ENCODE data around the gene GCNT1.
"Not testable (repeated sequence)": the region's sequence is repeated elsewhere in the genome, so short reads cannot be mapped to it uniquely, and the experiment has no call there.

Gene GCNT1

GRCh38 chr9:76458903-76459693 is at the start of gene GCNT1:
Gene GCNT1, plus strand, starts transcription at chr9:76459182. Its CDS starts 43,200 bp downstream, at chr9:76502382.
- peak; percentile 86 for DNase-seq (ENCODE audit: low spot score)

GRCh38 chr9:76412638-76413037 is 46.3 kb upstream of the GCNT1 start:
- DNase-seq (ENCODE audit: low spot score), result no peak

- DNase-seq (ENCODE audit: low spot score), result no peak
Observed at GRCh38 chr9:76413658-76414057, 45.3 kb upstream of the GCNT1 start.

- no peak for DNase-seq (ENCODE audit: low spot score)
Observed at GRCh38 chr9:76414661-76415060, 44.3 kb upstream of the GCNT1 start.

- no peak for DNase-seq (ENCODE audit: low spot score)
Observed at GRCh38 chr9:76415154-76415553, 43.8 kb upstream of the GCNT1 start.

GRCh38 chr9:76415731-76416130 is 43.3 kb upstream of the GCNT1 start:
- DNase-seq (ENCODE audit: low spot score), result no peak

- DNase-seq (ENCODE audit: low spot score), result no peak
Observed at GRCh38 chr9:76417394-76417793, 41.6 kb upstream of the GCNT1 start.

GRCh38 chr9:76419782-76420380 is 39.1 kb upstream of the GCNT1 start:
- no peak for DNase-seq (ENCODE audit: low spot score)

GRCh38 chr9:76423216-76424177 is 35.5 kb upstream of the GCNT1 start:
- no peak for DNase-seq (ENCODE audit: low spot score)

- DNase-seq (ENCODE audit: low spot score), result no peak
Observed at GRCh38 chr9:76424491-76424890, 34.5 kb upstream of the GCNT1 start.

GRCh38 chr9:76425677-76426453 is 33.1 kb upstream of the GCNT1 start:
- no peak for DNase-seq (ENCODE audit: low spot score)

GRCh38 chr9:76426807-76427419 is 32.1 kb upstream of the GCNT1 start:
- DNase-seq (ENCODE audit: low spot score), result no peak

GRCh38 chr9:76431601-76432000 is 27.4 kb upstream of the GCNT1 start:
- DNase-seq (ENCODE audit: low spot score), result no peak

- DNase-seq (ENCODE audit: low spot score), result no peak
Observed at GRCh38 chr9:76433406-76433805, 25.6 kb upstream of the GCNT1 start.

GRCh38 chr9:76433836-76434235 is 25.1 kb upstream of the GCNT1 start:
- no peak for DNase-seq (ENCODE audit: low spot score)

GRCh38 chr9:76434897-76435296 is 24.1 kb upstream of the GCNT1 start:
- DNase-seq (ENCODE audit: low spot score), result not testable (repeated sequence)

GRCh38 chr9:76437017-76437699 is 21.8 kb upstream of the GCNT1 start:
- DNase-seq (ENCODE audit: low spot score), result not testable (repeated sequence)

- no peak for DNase-seq (ENCODE audit: low spot score)
Observed at GRCh38 chr9:76438841-76439588, 20.0 kb upstream of the GCNT1 start.

- no peak for DNase-seq (ENCODE audit: low spot score)
Observed at GRCh38 chr9:76441551-76442322, 17.2 kb upstream of the GCNT1 start.

Measured in CD4-positive, alpha-beta T cell treated with Interleukin-6 at 100 ng/mL for 8 hours (primary cell).